ENCODE measurements around the gene SLC36A2. TPM values are rescaled to one million over a fixed set of nuclear protein-coding genes. Genes with fewer than 3 reads are reported as not detected.
A peak's percentile ranks its signal among the peaks of the same experiment; 100 is the strongest.

Gene SLC36A2
- total RNA-seq, 4 donors from 2014 or later = not detected

DNA sequence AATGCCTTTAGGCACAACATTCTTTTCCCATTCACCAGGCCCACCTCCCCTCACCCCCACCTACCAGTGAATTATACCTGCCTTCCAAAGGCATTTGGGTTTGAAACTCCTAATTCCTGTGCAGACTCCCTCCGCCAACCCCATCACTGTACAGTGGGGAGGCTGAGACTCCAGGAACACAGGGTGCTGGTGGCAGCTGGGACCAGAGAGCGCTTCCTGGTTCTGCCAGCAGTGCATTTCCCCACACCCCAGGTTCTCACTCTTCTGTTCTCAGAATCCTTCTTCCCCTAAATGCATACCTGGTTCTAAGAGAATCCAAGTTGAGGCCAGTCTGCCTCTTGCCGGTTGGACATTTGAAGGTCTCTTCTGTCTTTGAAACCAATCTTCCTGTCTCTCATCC, 21.1 kb downstream of the SLC36A2 start:
- TF ChIP-seq POLR2A (IDR thresholded peaks at IDR 0.05; ENCODE audit: low read depth) (no peak), POLR2AphosphoS5 (IDR thresholded peaks at IDR 0.05) (no peak), EP300 (IDR thresholded peaks at IDR 0.05) (no peak)
- TF ChIP-seq, protein P1, sequence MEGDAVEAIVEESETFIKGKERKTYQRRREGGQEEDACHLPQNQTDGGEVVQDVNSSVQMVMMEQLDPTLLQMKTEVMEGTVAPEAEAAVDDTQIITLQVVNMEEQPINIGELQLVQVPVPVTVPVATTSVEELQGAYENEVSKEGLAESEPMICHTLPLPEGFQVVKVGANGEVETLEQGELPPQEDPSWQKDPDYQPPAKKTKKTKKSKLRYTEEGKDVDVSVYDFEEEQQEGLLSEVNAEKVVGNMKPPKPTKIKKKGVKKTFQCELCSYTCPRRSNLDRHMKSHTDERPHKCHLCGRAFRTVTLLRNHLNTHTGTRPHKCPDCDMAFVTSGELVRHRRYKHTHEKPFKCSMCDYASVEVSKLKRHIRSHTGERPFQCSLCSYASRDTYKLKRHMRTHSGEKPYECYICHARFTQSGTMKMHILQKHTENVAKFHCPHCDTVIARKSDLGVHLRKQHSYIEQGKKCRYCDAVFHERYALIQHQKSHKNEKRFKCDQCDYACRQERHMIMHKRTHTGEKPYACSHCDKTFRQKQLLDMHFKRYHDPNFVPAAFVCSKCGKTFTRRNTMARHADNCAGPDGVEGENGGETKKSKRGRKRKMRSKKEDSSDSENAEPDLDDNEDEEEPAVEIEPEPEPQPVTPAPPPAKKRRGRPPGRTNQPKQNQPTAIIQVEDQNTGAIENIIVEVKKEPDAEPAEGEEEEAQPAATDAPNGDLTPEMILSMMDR (IDR thresholded peaks at IDR 0.05) = no peak
- peak; percentile 70 for DNase-seq (ENCODE audit: extremely low spot score)
- H3K9me3 ChIP-seq = no peaks in the 10 kb centered on the region
- no peak overlapping the region for H3K4me3 ChIP-seq
- no peaks in the 10 kb centered on the region for H3K36me3 ChIP-seq
- no peak overlapping the region for H3K27ac ChIP-seq (replicated peaks in 1 of 4)
- intact Hi-C loops (cut with DNase I) = no loop called here
- H3K4me1 ChIP-seq = no peaks in the 10 kb centered on the region
- WGBS = 81% methylated on average over 3 of the region's 3 CpGs
- H3K27me3 ChIP-seq = no peaks in the 10 kb centered on the region

GRCh38 chr5:151320481-151320880, 26.9 kb downstream of the SLC36A2 start:
- TF ChIP-seq, protein P1 (IDR thresholded peaks at IDR 0.05) = no peak
- TF ChIP-seq POLR2A (IDR thresholded peaks at IDR 0.05; ENCODE audit: low read depth) (no peak), EP300 (IDR thresholded peaks at IDR 0.05) (no peak), POLR2AphosphoS5 (IDR thresholded peaks at IDR 0.05) (no peak)
- H3K36me3 ChIP-seq = no peaks in the 10 kb centered on the region
- peaks cover 0 to 13% (median 10%) of the 10 kb centered on the region in 4 donors for H3K4me1 ChIP-seq
- no peak overlapping the region for H3K27ac ChIP-seq (replicated peaks in 1 of 4)
- no peaks in the 10 kb centered on the region for H3K9me3 ChIP-seq
- peak; percentile 86 for DNase-seq (ENCODE audit: extremely low spot score)
- no peak overlapping the region for H3K4me3 ChIP-seq
- 83% methylated on average over 4 of the region's 4 CpGs for WGBS
- intact Hi-C loops (cut with DNase I) = no loop called here
- H3K27me3 ChIP-seq = no peaks in the 10 kb centered on the region

GRCh38 chr5:151318850-151319732, 28.3 kb downstream of the SLC36A2 start:
- Histone ChIP-seq H3K4me1 (peaks cover 0 to 13% (median 10%) of the 10 kb centered on the region in 4 donors), H3K27me3 (no peaks in the 10 kb centered on the region), H3K9me3 (no peaks in the 10 kb centered on the region), H3K36me3 (no peaks in the 10 kb centered on the region), H3K4me3 (no peak overlapping the region), H3K27ac (replicated peaks in 1 of 4) (peak overlapping the region in 1 of 4 donors; percentile 1)
- peak; percentile 92 for DNase-seq (ENCODE audit: extremely low spot score)
- WGBS = 68% methylated on average over 2 of the region's 2 CpGs
- TF ChIP-seq POLR2A (IDR thresholded peaks at IDR 0.05; ENCODE audit: low read depth) = no peak
- TF ChIP-seq, protein P1 (IDR thresholded peaks at IDR 0.05) = peak in 1 of 3 experiments; percentile 24
- peak in 1 of 2 donors; percentile 23 for TF ChIP-seq POLR2AphosphoS5 (IDR thresholded peaks at IDR 0.05)
- no peak for TF ChIP-seq EP300 (IDR thresholded peaks at IDR 0.05)
- intact Hi-C loops (cut with DNase I) = no loop called here

DNA sequence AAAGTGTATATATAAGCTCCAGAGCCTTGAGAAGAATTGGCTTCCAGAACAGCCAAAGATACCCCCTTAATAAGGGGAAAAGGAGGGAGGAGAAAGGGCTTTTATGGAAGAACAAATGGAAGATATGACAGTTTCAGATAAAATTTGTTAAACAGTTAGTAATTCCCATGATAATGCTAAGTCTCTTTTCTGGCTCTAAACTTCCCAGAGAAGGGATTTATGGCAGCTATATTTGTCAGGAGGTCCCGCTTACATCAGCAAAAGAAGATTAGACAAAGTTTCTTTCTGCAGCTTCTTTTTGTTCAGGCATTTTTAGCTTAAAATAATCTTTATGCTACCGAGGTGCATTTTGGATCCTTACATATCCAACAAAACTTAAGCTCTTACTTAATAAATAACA, 29.5 kb downstream of the SLC36A2 start:
- Histone ChIP-seq H3K4me1 (peaks cover 0 to 13% (median 10%) of the 10 kb centered on the region in 4 donors), H3K9me3 (no peaks in the 10 kb centered on the region), H3K27ac (replicated peaks in 1 of 4) (no peak overlapping the region), H3K4me3 (no peak overlapping the region), H3K36me3 (no peaks in the 10 kb centered on the region), H3K27me3 (no peaks in the 10 kb centered on the region)
- 73% methylated on average over 2 of the region's 2 CpGs for WGBS
- TF ChIP-seq, protein P1 (IDR thresholded peaks at IDR 0.05) = no peak
- TF ChIP-seq POLR2A (IDR thresholded peaks at IDR 0.05; ENCODE audit: low read depth) (no peak), POLR2AphosphoS5 (IDR thresholded peaks at IDR 0.05) (no peak), EP300 (IDR thresholded peaks at IDR 0.05) (no peak)
- no peak for DNase-seq (ENCODE audit: extremely low spot score)
- intact Hi-C loops (cut with DNase I) = no loop called here

All from esophagus muscularis mucosa (tissue), 4 donors.